ENCODE results near the gene TMEM242.
"Not testable (repeated sequence)": the region's sequence is repeated elsewhere in the genome, so short reads cannot be mapped to it uniquely, and the experiment has no call there.

TMEM242 gene

GRCh38 chr6:157323255-157323965, at the start of gene TMEM242:
Gene TMEM242 (minus strand): TSS chr6:157323519. CDS start chr6:157323499, 20 bp downstream.
- in situ Hi-C loops (cut with HindIII; ENCODE audit: low sequenced_read_pairs) = loop anchor here (10.0 kb wide), 1 partner anchor 341 kb away; no protein-coding TSS in a partner anchor

DNA sequence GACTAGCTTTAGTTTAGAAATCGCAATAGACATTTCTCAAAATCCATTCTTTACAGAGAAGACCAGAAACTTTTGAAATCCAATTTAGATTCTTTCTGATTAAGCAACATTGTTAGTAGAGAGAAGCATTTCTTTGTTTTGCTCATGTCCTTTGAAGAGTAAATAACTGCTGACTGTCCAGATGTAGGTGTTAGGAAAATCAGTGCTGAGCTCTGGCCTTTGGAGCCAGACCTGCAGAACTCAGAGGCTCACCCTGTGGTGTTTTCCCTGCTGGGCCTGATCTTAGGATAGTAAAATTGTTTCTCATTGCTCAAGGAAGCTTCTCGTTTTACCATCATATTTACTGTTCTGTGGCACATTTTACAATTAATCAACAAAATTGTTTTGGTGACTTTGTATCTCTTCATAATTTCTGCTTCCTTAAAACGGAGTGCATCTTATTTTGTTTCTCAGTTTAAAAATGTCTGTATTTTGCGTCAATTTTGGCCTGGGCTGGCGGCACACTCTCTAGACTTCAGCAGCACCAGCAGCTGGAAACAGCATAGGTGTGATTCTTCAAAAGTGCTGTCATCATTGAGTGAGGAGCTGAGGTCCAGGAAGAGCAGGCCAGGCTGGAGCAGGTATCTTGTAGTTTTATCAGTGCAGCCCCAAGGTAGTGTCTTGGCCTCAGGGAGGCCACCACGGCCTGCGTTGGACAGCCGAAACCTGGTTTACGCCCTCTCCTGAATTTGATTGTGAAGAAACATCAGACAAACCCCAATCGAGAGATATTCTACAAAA, 49.4 kb upstream of the TMEM242 start:
- in situ Hi-C loops (cut with HindIII; ENCODE audit: low sequenced_read_pairs) = no loop called here

GRCh38 chr6:157370755-157371154, 47.4 kb upstream of the TMEM242 start:
- in situ Hi-C loops (cut with HindIII; ENCODE audit: low sequenced_read_pairs) = no loop called here

DNA sequence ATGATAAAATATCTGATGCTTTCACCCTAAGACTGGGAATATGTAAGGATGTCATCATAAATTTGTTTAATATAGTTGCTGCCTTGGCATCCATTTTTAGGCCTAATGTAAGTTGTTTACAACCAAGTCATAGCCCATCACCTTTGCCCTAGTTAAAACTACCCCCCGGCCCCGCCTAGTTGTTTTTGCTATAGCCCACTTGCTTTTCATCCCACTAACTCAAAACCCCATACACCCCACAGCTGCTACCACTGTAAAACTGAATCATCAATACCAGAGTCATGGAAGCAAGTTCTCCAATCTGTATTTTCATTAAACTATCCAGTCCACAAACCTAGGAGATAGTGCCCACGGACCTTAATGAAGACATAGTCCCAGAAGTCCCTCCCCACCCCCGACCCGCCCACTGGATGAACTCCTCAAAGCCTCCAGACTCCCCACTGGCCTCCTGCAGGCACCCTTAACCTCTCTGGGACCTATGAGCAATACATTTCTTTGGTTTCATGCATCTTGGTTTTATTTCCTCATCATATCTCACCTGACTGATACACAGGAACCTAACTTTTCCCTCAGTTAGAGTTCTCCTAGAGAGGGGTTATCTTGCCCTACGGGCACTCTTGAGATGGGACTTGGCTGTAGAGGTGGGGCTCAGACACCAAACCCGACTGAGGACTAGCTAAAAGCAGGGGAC, 45.2 kb upstream of the TMEM242 start:
- in situ Hi-C loops (cut with HindIII; ENCODE audit: low sequenced_read_pairs) = no loop called here

- in situ Hi-C loops (cut with HindIII; ENCODE audit: low sequenced_read_pairs) = no loop called here
Measured at GRCh38 chr6:157366648-157367047, 43.3 kb upstream of the TMEM242 start.

GRCh38 chr6:157364705-157365104, 41.4 kb upstream of the TMEM242 start:
- in situ Hi-C loops (cut with HindIII; ENCODE audit: low sequenced_read_pairs) = no loop called here

DNA sequence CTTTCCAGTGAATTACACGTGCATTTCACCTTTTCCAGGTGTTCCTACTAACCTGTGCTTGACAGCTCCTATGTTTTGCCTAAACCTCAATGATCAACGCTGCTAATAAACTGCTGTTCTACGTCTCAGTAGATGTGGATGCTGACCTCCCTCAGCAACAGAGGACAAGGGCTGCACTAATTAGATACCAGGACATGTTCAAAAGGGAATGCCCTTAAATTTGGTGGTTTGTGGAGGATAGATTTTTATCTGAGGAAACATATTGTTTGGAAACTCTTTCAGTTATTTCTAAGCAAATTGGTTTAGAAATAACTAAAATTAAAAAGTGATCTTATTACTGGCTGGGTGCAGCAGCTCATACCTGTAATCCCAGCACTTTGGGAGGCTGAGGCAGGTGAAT, 38.6 kb upstream of the TMEM242 start:
- in situ Hi-C loops (cut with HindIII; ENCODE audit: low sequenced_read_pairs) = no loop called here

DNA sequence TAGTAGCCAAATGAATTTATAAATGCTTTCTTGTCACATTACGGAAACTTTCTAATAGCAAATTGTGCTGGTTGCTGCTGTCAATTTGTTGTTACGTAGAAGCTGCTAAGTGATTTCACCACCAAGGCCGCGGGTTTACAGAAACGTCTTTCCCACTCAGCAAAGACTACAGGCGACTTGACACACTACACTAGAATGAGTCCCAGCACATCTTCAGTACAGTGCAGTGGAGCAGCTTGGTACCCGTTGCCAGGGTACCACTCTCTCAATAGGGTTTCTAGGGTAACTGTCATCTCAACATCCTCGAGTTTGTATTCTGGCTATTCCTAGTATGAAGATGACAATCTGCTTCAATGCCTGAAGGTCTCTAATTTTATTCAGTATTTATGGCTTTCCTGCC, 35.0 kb upstream of the TMEM242 start:
- in situ Hi-C loops (cut with HindIII; ENCODE audit: low sequenced_read_pairs) = no loop called here

DNA sequence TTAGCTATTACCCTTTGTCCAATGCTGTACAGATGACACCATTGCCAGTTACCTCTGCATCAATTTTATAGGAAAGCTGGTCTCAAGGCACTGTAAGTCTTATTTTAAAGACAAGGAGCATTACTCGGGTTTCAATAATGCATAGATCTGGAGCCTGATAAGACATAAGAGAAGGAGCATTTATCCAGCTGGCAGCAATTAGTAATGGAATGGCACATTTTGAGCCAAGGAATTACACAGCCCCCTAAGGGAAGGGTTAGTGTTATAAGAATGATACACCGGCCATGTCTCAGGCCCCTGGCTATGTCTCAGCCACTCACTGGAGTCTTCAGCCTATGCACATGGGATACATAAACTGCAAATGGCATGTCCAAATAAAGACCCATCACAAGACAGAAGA, 23.1 kb upstream of the TMEM242 start:
- in situ Hi-C loops (cut with HindIII; ENCODE audit: low sequenced_read_pairs) = no loop called here

DNA sequence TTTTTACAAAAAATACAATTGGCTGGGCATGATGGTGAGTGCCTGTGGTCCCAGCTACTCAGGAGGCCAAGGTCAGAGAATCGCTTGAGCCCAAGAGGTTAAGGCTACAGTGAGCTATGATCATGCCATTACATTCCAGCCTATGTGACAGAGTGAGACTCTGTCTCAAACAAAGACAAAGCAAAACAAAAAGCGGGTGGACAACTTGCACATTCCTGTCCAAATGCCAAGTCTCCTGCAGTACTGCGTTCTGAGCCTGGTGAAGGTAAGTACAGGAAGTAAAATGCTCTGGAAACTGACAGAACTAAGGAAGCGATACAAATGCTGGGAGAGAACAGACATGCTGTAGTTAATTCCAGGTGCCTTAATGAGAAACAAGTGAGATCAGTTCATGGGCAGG, 20.4 kb upstream of the TMEM242 start:
- in situ Hi-C loops (cut with HindIII; ENCODE audit: low sequenced_read_pairs) = no loop called here

DNA sequence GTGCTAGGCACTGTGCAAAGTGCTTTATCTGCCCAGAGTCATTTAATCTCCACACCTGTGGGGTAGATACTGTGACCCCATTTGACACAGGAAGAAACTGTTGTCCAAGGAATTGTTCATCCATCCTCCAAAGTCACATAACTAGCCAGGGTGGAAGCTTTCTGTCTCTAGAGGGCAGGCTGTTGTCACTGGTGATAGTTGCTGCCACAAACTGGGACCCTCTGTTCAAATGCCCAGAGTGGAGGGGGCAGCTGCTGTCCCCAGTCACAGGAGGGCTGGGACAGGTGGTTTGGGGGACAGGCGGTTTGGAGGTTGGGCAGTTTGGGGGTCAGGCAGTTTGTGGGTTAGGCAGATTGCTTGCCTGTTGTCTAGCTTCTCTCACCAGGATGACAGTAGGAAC, 16.1 kb upstream of the TMEM242 start:
- in situ Hi-C loops (cut with HindIII; ENCODE audit: low sequenced_read_pairs) = no loop called here

GRCh38 chr6:157337751-157338150, 14.4 kb upstream of the TMEM242 start:
- in situ Hi-C loops (cut with HindIII; ENCODE audit: low sequenced_read_pairs) = no loop called here

GRCh38 chr6:157337276-157337675, 14.0 kb upstream of the TMEM242 start:
- in situ Hi-C loops (cut with HindIII; ENCODE audit: low sequenced_read_pairs) = not testable (repeated sequence)

DNA sequence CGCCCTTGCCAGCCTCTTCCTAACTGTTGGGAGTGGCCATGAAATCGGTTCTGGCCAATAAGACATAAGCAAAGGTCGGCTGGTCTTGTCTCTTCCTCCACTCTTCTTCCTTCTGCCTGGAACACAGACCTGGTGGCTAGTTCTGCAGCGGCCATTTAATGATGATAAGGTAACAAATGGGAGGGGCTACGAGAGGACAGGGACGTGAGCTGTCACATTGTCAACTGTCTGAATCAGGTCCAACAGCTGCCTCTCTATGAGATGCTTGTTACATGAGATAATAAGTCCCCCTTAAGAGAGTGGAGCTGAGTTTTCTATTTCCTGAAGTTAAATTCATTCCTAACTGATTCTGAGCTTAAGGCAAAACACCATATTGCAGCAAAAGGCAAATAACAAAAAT, 12.5 kb upstream of the TMEM242 start:
- in situ Hi-C loops (cut with HindIII; ENCODE audit: low sequenced_read_pairs) = no loop called here

DNA sequence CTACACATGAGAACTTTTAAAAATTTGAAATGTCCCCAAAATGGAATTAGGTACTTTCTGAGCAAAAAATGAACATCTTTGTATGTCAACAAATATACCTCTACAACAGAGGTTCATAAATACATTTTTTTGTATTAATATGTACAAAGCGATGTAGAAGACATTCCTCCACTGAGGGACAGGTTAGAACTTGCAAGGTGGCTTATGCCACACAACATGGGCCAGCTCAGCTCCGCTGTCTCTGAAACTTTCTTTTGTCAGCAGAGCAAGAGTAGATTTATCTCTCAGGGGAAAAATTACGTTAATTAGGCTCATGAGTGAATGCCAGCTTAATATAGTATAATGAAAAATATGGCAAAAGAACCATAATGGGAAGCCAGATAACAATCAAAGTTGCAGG, 10.6 kb upstream of the TMEM242 start:
- in situ Hi-C loops (cut with HindIII; ENCODE audit: low sequenced_read_pairs) = no loop called here

GRCh38 chr6:157333537-157333936, 10.2 kb upstream of the TMEM242 start:
- in situ Hi-C loops (cut with HindIII; ENCODE audit: low sequenced_read_pairs) = no loop called here

- in situ Hi-C loops (cut with HindIII; ENCODE audit: low sequenced_read_pairs) = no loop called here
Measured at GRCh38 chr6:157332813-157333212, 9.5 kb upstream of the TMEM242 start.

GRCh38 chr6:157330831-157331230, 7.5 kb upstream of the TMEM242 start:
- in situ Hi-C loops (cut with HindIII; ENCODE audit: low sequenced_read_pairs) = no loop called here

- in situ Hi-C loops (cut with HindIII; ENCODE audit: low sequenced_read_pairs) = loop anchor here (10.0 kb wide), 1 partner anchor 335 kb away; no protein-coding TSS in a partner anchor
Measured at GRCh38 chr6:157329829-157330228, 6.5 kb upstream of the TMEM242 start.

GRCh38 chr6:157328108-157328692, 4.9 kb upstream of the TMEM242 start:
- in situ Hi-C loops (cut with HindIII; ENCODE audit: low sequenced_read_pairs) = loop anchor here (10.0 kb wide), 1 partner anchor 337 kb away; no protein-coding TSS in a partner anchor

DNA sequence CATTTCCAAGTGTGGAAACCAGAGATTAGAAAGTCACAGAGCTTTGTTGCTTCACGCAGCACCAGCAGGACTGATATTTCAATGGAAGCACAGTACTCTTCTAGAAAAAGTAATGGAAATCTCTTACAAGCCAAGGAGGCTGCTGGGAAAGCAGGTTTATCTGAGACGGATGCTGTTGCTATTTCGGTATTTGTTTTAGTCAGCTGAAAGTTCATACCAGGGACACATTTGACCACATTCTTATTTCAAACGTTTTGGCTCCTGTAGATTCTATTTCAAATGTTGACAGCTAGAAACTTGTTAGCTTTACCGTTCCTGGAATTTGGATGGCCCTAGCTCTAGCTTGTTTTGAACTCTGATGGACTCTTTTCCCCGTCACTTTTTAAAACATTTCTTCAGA, 3.7 kb upstream of the TMEM242 start:
- in situ Hi-C loops (cut with HindIII; ENCODE audit: low sequenced_read_pairs) = loop anchor here (10.0 kb wide), 1 partner anchor 338 kb away; no protein-coding TSS in a partner anchor

All from DLD1 (cell line).